IMR-90 (cell line): ENCODE data around the gene SAPCD1.

ENCODE experiments used
- CHD1 ChIP-seq: IDR thresholded peaks from 2 replicates; pipeline ENCODE4 v1.6.1; 2012; ENCODE audit warnings: low read depth, low read length, improper control_type of control experiment
- CTCF ChIP-seq: conservative IDR thresholded peaks from 2 replicates; pipeline ENCODE4 v1.5.1; 2012; ENCODE audit warnings: mild to moderate bottlenecking, low read depth, low read length, improper control_type of control experiment
- MAFK ChIP-seq: IDR thresholded peaks from 2 replicates; pipeline ENCODE4 v1.6.1; 2012; ENCODE audit warnings: low read depth, low read length, improper control_type of control experiment
- MXI1 ChIP-seq: IDR thresholded peaks from 2 replicates; pipeline ENCODE4 v1.6.1; 2012; ENCODE audit warnings: low read depth, mild to moderate bottlenecking, low read length, moderate library complexity, borderline replicate concordance
- POLR2A ChIP-seq: IDR thresholded peaks from 2 replicates; pipeline ENCODE4 v1.6.1; 2012; ENCODE audit warnings: mild to moderate bottlenecking, low read depth, low read length
- RAD21 ChIP-seq: IDR thresholded peaks from 2 replicates; pipeline ENCODE4 v1.6.1; 2012; ENCODE audit warnings: low read length, improper control_type of control experiment
- RFX5 ChIP-seq: IDR thresholded peaks from 2 replicates; pipeline ENCODE4 v1.8.0; 2012; ENCODE audit warnings: low read depth, mild to moderate bottlenecking, low read length, moderate library complexity
- SMC3 ChIP-seq: fragments of 150-350 bp; IDR thresholded peaks from 2 replicates; pipeline ENCODE4 v1.6.1; 2016; ENCODE audit warnings: low read depth, mild to moderate bottlenecking, antibody characterized with exemption, low read length, moderate library complexity
- USF2 ChIP-seq: fragments of 150-350 bp; IDR thresholded peaks from 2 replicates; pipeline ENCODE4 v1.6.1; 2017; ENCODE audit warnings: mild to moderate bottlenecking, antibody characterized with exemption, low read length, low read depth

GRCh38 chr6:31776989-31777666 lies 14.7 kb downstream of the SAPCD1 start, which contains the start of gene VWA7:
- no peak for TF ChIP-seq MAFK
- no peak for TF ChIP-seq CTCF
- no peak for TF ChIP-seq POLR2A
- TF ChIP-seq MXI1: no peak
- no peak for TF ChIP-seq SMC3
- TF ChIP-seq USF2: 0 out of 2 replicates have a peak, but pooled peaks have one; percentile 7
- no peak for TF ChIP-seq CHD1
- no peak for TF ChIP-seq RFX5
- no peak for TF ChIP-seq RAD21
